Endothelial cell of umbilical vein (primary cell): Measurements from ENCODE around the gene ERCC8. TPM values are rescaled to one million over a fixed set of nuclear protein-coding genes. Genes with fewer than 3 reads are reported as not detected.

Experiments used
- BruUV-seq: library from RNA; stranded (reverse); fragments of 400-500 nt; replicated peaks from 2 replicates; lab custom pipeline; 2021; lab: Mats Ljungman, UMichigan
- CTCF ChIA-PET: fragments of 300-600, 350-600 bp; sonication (Branson Sonifier 250); formaldehyde crosslinking; loops from one replicate; lab custom pipeline; 2021; ENCODE audit warnings: antibody characterized with exemption, inconsistent platforms; lab: Charles Lee
- POLR2A ChIA-PET: fragments of 300-600, 350-600 bp; sonication (Branson Sonifier 250); formaldehyde crosslinking; loops from one replicate; lab custom pipeline; 2021; ENCODE audit warnings: antibody characterized with exemption, inconsistent platforms; lab: Charles Lee
- DNase-seq: peaks from one replicate; pipeline ENCODE4 v3.0.0-alpha.2; 2011; ENCODE audit warnings: low read depth, low spot score
- FAIRE-seq: peaks from 2 replicates; lab custom pipeline; 2011; peaks lifted over from hg19 to GRCh38; lab: Jason Lieb, UNC
- H2AFZ ChIP-seq: 2 replicates; pipeline ENCODE4 v1.6.0; 2012; ENCODE audit warnings: low read depth, low read length, control low read depth, inconsistent platforms
- H3K27ac ChIP-seq: 2 replicates; pipeline ENCODE4 v1.5.1; 2011; ENCODE audit warnings: low read depth, mild to moderate bottlenecking, control low read depth, low read length, moderate library complexity; ENCODE audit not compliant: insufficient read depth
- H3K27me3 ChIP-seq, 2 experiments: 2 replicates each; pipeline versions ENCODE4 v1.6.0 to v1.6.1; 2011; ENCODE audit warnings: low read length in 2 of 2, mixed read lengths in 1 of 2; ENCODE audit not compliant: control insufficient read depth in 2 of 2, insufficient read depth in 2 of 2
- H3K36me3 ChIP-seq, 2 experiments: 2 replicates in 1 of 2; 3 replicates in 1 of 2; pipeline ENCODE4 v1.5.1; 2011; ENCODE audit warnings: low read length in 2 of 2, mild to moderate bottlenecking in 1 of 2, moderate library complexity in 1 of 2; ENCODE audit not compliant: control insufficient read depth in 2 of 2, insufficient read depth in 2 of 2; ENCODE audit errors: extremely low read depth in 1 of 2
- H3K4me1 ChIP-seq: 3 replicates; pipeline ENCODE4 v1.5.1; 2011; ENCODE audit warnings: mild to moderate bottlenecking, low read length; ENCODE audit not compliant: control insufficient read depth, insufficient read depth; ENCODE audit errors: extremely low read depth
- H3K4me2 ChIP-seq: 2 replicates; pipeline ENCODE4 v1.6.1; 2011; ENCODE audit warnings: low read length, control low read depth, mixed read lengths; ENCODE audit not compliant: insufficient read depth
- H3K4me3 ChIP-seq, 3 experiments: fragments of 200-600 bp in 1 of 3; sonication (generic), shearing (Covaris generic) in 1 of 3; replicated peaks in 1 of 3; 2 replicates each; pipeline ENCODE4 v1.5.1; 2011 to 2016; ENCODE audit warnings: control low read depth in 3 of 3, low read length in 3 of 3, mild to moderate bottlenecking in 2 of 3, inconsistent platforms in 1 of 3, low read depth in 1 of 3, moderate library complexity in 1 of 3; ENCODE audit not compliant: insufficient read depth in 1 of 3
- H3K79me2 ChIP-seq: 2 replicates; pipeline ENCODE4 v1.6.0; 2012; ENCODE audit warnings: low read length, inconsistent platforms; ENCODE audit not compliant: control insufficient read depth, insufficient read depth
- H3K9ac ChIP-seq: replicated peaks from 2 replicates; pipeline ENCODE3; 2011; ENCODE audit warnings: low read length, control low read depth; ENCODE audit not compliant: insufficient read depth; ENCODE audit errors: extremely low read depth
- H3K9me1 ChIP-seq: replicated peaks from 3 replicates; pipeline ENCODE4 v1.6.0; 2011; ENCODE audit warnings: mild to moderate bottlenecking, low read length; ENCODE audit not compliant: control insufficient read depth, insufficient read depth; ENCODE audit errors: extremely low read depth
- H3K9me3 ChIP-seq: replicated peaks from 2 replicates; pipeline ENCODE4 v1.5.1; 2012; ENCODE audit warnings: low read length, inconsistent platforms; ENCODE audit not compliant: control insufficient read depth, insufficient read depth
- H4K20me1 ChIP-seq: replicated peaks from 2 replicates; pipeline ENCODE3; 2011; ENCODE audit warnings: mild to moderate bottlenecking, low read length; ENCODE audit not compliant: control insufficient read depth, insufficient read depth; ENCODE audit errors: extremely low read depth
- EZH2 ChIP-seq: IDR thresholded peaks from 2 replicates; pipeline ENCODE4 v1.6.1; 2012; ENCODE audit warnings: borderline replicate concordance, low read depth, mild to moderate bottlenecking, moderate library complexity, low read length, inconsistent platforms; ENCODE audit not compliant: severe bottlenecking
- FOS ChIP-seq: IDR thresholded peaks from 2 replicates; pipeline ENCODE4 v1.6.1; 2011; ENCODE audit warnings: mild to moderate bottlenecking, low read length, moderate library complexity, borderline replicate concordance; ENCODE audit not compliant: insufficient read depth
- GATA2 ChIP-seq: IDR thresholded peaks from 2 replicates; pipeline ENCODE4 v1.7.0; 2011; ENCODE audit warnings: low read depth, mild to moderate bottlenecking, moderate library complexity, mixed read lengths, low read length; ENCODE audit not compliant: insufficient read length, insufficient read depth
- JUN ChIP-seq: IDR thresholded peaks from 2 replicates; pipeline ENCODE4 v1.6.1; 2011; ENCODE audit warnings: borderline replicate concordance, low read depth; ENCODE audit not compliant: insufficient read length, insufficient read depth
- MYC ChIP-seq: IDR thresholded peaks from one replicate; pipeline ENCODE4 v1.6.1; 2011; ENCODE audit warnings: mild to moderate bottlenecking, low read depth, low read length
- POLR2A ChIP-seq: IDR thresholded peaks from 2 replicates; pipeline ENCODE4 v1.6.1; 2012; ENCODE audit warnings: low read depth, mild to moderate bottlenecking, control low read depth, low read length
- POLR2AphosphoS5 ChIP-seq: IDR thresholded peaks from 2 replicates; pipeline ENCODE4 v1.6.1; 2012; ENCODE audit warnings: low read depth, mild to moderate bottlenecking, control low read depth, low read length, moderate library complexity; ENCODE audit not compliant: insufficient read depth
- dilution Hi-C: fragments of 300-500 bp; cut with MboI; formaldehyde crosslinking; loops from one replicate; pipeline ENCODE4 v1.15.0; 2019; ENCODE audit warnings: low sequenced_read_pairs; ENCODE audit not compliant: extremely low pct_ligation_motif_present
- intact Hi-C: fragments of 100-400 bp; cut with micrococcal nuclease; formaldehyde crosslinking; loops from one replicate; pipeline ENCODE4 v1.10.0; 2022
- polyA plus RNA-seq, 4 experiments: library from polyadenylated mRNA; depleted of rRNA in 3 of 4; stranded (reverse) in 3 of 4; unstranded in 1 of 4; fragments of >200 nt; gene quantifications; 2 replicates each; pipeline versions ENCODE4 v1.2.1 to v1.2.3, GENCODE V29; 2011 to 2012; ENCODE audit warnings: missing spikeins in 1 of 4
- total RNA-seq: library from RNA; stranded (reverse); gene quantifications from 2 replicates; pipeline ENCODE4 v1.2.3, GENCODE V29; 2021
- TF ChIP-seq, protein P1 (sequence below), 2 donors: IDR thresholded peaks; 1 replicate in 1 of 2; 2 replicates in 1 of 2; pipeline ENCODE4 v1.5.1; 2011; ENCODE audit warnings: low read length in 2 of 2, mild to moderate bottlenecking in 2 of 2, moderate library complexity in 2 of 2, control low read depth in 1 of 2, inconsistent platforms in 1 of 2, low read depth in 1 of 2; ENCODE audit not compliant: insufficient read depth in 1 of 2; ENCODE audit errors: extremely low read depth in 1 of 2
- TF ChIP-seq, protein P2 (sequence below): IDR thresholded peaks from 2 replicates; pipeline ENCODE4 v1.6.1; 2011; ENCODE audit not compliant: insufficient read depth, insufficient read length

ERCC8 gene
- total and polyA plus RNA-seq, 2 donors (not counting 3 experiments of a cell fraction or from before 2014, with no cell fraction given): 10.4 to 11.8 TPM

DNA sequence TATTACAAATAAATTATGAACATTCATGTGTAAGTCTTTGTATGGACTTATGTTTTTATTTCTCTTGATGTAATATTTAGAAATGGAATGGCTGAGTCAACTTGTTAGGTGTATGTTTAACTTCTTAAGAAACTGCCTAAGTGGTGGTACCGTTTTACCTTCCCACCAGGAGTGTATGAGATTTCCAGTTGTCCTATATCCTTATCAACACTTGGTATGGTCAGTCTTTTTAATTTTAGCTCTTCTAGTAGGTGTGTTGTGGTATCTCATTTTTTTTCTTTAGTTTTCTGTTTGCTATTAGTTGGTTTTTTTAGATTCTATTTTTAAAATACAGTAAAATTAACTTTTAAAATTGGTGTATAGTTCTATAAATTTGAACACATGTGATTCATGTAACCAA lies 3.9 kb upstream of the ERCC8 start:
- H3K4me3 ChIP-seq: no peak overlapping the region
- no peak for DNase-seq
- no peak overlapping the region for H3K27ac ChIP-seq
- H2AFZ ChIP-seq: no peak overlapping the region
- H3K36me3 ChIP-seq: no peaks in the 10 kb centered on the region
- peaks cover 16% of the 10 kb centered on the region for H3K4me1 ChIP-seq
- H3K27me3 ChIP-seq: no peaks in the 10 kb centered on the region
- no peaks in the 10 kb centered on the region for H4K20me1 ChIP-seq
- no peaks in the 10 kb centered on the region for H3K9me1 ChIP-seq
- H3K79me2 ChIP-seq: peaks cover 63% of the 10 kb centered on the region
- H3K4me2 ChIP-seq: no peak overlapping the region
- POLR2A ChIA-PET: no interaction called here
- CTCF ChIA-PET: no interaction called here
- no peak overlapping the region for H3K9ac ChIP-seq
- TF ChIP-seq GATA2: no peak
- TF ChIP-seq EZH2: no peak
- TF ChIP-seq POLR2A: no peak
- TF ChIP-seq, protein P1, sequence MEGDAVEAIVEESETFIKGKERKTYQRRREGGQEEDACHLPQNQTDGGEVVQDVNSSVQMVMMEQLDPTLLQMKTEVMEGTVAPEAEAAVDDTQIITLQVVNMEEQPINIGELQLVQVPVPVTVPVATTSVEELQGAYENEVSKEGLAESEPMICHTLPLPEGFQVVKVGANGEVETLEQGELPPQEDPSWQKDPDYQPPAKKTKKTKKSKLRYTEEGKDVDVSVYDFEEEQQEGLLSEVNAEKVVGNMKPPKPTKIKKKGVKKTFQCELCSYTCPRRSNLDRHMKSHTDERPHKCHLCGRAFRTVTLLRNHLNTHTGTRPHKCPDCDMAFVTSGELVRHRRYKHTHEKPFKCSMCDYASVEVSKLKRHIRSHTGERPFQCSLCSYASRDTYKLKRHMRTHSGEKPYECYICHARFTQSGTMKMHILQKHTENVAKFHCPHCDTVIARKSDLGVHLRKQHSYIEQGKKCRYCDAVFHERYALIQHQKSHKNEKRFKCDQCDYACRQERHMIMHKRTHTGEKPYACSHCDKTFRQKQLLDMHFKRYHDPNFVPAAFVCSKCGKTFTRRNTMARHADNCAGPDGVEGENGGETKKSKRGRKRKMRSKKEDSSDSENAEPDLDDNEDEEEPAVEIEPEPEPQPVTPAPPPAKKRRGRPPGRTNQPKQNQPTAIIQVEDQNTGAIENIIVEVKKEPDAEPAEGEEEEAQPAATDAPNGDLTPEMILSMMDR (IDR thresholded peaks at IDR 0.05; ENCODE audit: extremely low read depth in 1 of 2, insufficient read depth in 1 of 2, low read depth in 1 of 2, low read length in 2 of 2): no peak
- no peak for TF ChIP-seq JUN
- TF ChIP-seq, protein P2, sequence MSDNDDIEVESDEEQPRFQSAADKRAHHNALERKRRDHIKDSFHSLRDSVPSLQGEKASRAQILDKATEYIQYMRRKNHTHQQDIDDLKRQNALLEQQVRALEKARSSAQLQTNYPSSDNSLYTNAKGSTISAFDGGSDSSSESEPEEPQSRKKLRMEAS: no peak
- no peak for TF ChIP-seq MYC
- TF ChIP-seq POLR2AphosphoS5: no peak
- TF ChIP-seq FOS: no peak
- FAIRE-seq: no peak
- no peaks in the 10 kb centered on the region for H3K9me3 ChIP-seq
- intact Hi-C loops: loop anchor here (5.0 to 10.0 kb wide), 2 partner anchors 271 to 1134 kb away; no protein-coding TSS in a partner anchor
- no TSS peak for BruUV-seq
- dilution Hi-C loops: no loop called here
